Measurements from ENCODE around the gene PPP1R1A.

PPP1R1A gene

GRCh38 chr12:54535474-54535873 is 53.0 kb downstream of the PPP1R1A start:
- no peak for DNase-seq (ENCODE audit: low read depth in 2 of 2)

GRCh38 chr12:54529581-54529980 is 58.9 kb downstream of the PPP1R1A start:
- DNase-seq (ENCODE audit: low read depth in 2 of 2): no peak
